Breast epithelium (tissue), 4 donors: ENCODE measurements around the gene FAM170B. TPM values are rescaled to one million over a fixed set of nuclear protein-coding genes. Genes with fewer than 3 reads are reported as not detected.

Source experiments
- DNase-seq, 2 donors: peaks; one replicate each; pipeline ENCODE4 v3.0.0-alpha.2; 2019; ENCODE audit warnings: low spot score in 2 of 2
- H3K27ac ChIP-seq, 2 donors: fragments of 200-600 bp; sonication (generic) in 1 of 2; one replicate each; pipeline ENCODE4 v1.5.1; 2016 to 2019; ENCODE audit warnings: mild to moderate bottlenecking in 1 of 2
- H3K27me3 ChIP-seq, 2 donors: fragments of 200-600 bp; sonication (generic) in 1 of 2; one replicate each; pipeline versions ENCODE4 v1.5.1 to v1.6.0; 2017 to 2019; ENCODE audit warnings: control low read depth in 1 of 2, mild to moderate bottlenecking in 1 of 2
- H3K36me3 ChIP-seq: fragments of 200-600 bp; one replicate; pipeline ENCODE4 v1.5.1; 2019
- H3K4me1 ChIP-seq, 2 donors: fragments of 200-600 bp; sonication (generic); one replicate each; pipeline ENCODE4 v1.5.1; 2016 to 2019; ENCODE audit warnings: control low read depth in 1 of 2
- H3K4me3 ChIP-seq, 3 donors: fragments of 200-600 bp; sonication (generic); 1 replicate in 2 of 3; 2 replicates in 1 of 3; pipeline ENCODE4 v1.5.1; 2016 to 2019; ENCODE audit warnings: mild to moderate bottlenecking in 3 of 3, moderate library complexity in 2 of 3
- H3K9me3 ChIP-seq, 2 donors: fragments of 200-600 bp; sonication (generic) in 1 of 2; one replicate each; pipeline ENCODE4 v1.5.1; 2016 to 2019; ENCODE audit warnings: control low read depth in 1 of 2
- CTCF ChIP-seq, 3 donors: fragments of 450-650 bp; IDR thresholded peaks; one replicate each; pipeline ENCODE4 v1.5.1; 2016 to 2017; ENCODE audit warnings: antibody characterized with exemption in 3 of 3, mild to moderate bottlenecking in 3 of 3, moderate library complexity in 3 of 3
- POLR2A ChIP-seq: fragments of 450-650 bp; IDR thresholded peaks from one replicate; pipeline ENCODE4 v1.6.1; 2016; ENCODE audit warnings: antibody characterized with exemption, mild to moderate bottlenecking, moderate library complexity
- POLR2AphosphoS5 ChIP-seq, 3 donors: sonication (generic); formaldehyde crosslinking; IDR thresholded peaks; one replicate each; pipeline ENCODE4 v1.6.1; 2017; ENCODE audit warnings: antibody characterized with exemption in 3 of 3
- intact Hi-C: fragments of 100-400 bp; cut with DNase I; formaldehyde crosslinking; loops from one replicate; pipeline ENCODE4 v1.15.1; 2023; ENCODE audit warnings: low total_unique reads
- total RNA-seq, 3 donors: library from RNA; depleted of rRNA; stranded (reverse); fragments of >200 nt; gene quantifications; one replicate each; pipeline ENCODE4 v1.1.0, GENCODE V29; 2016

Gene FAM170B
- total RNA-seq, 3 donors from 2014 or later, result not detected

DNA sequence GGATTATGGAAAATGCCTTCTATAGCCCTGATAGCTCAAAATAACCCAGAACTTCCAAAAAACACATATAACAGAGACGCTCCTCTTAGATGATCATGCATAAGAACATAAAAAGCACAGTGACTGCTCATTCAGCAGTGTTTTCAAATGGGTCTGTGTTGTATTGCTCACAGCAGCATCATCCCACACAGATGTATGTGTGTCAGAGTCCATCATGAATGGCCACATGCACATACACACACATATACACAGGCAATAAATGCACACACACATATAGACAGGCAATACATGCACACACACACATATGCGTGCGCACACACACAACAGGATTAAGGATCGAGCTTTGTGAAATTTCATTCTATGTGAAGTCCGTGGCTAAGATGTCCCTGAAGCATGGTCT, 28.2 kb upstream of the FAM170B start:
- Histone ChIP-seq H3K4me3 (no peak overlapping the region), H3K9me3 (no peaks in the 10 kb centered on the region), H3K27ac (no peak overlapping the region), H3K4me1 (no peaks in the 10 kb centered on the region), H3K36me3 (no peaks in the 10 kb centered on the region), H3K27me3 (no peaks in the 10 kb centered on the region)
- intact Hi-C loops, result no loop called here
- no peak for DNase-seq
- no peak for TF ChIP-seq POLR2A
- no peak for TF ChIP-seq POLR2AphosphoS5 (IDR thresholded peaks at IDR 0.05)
- TF ChIP-seq CTCF (IDR thresholded peaks at IDR 0.05), result no peak

DNA sequence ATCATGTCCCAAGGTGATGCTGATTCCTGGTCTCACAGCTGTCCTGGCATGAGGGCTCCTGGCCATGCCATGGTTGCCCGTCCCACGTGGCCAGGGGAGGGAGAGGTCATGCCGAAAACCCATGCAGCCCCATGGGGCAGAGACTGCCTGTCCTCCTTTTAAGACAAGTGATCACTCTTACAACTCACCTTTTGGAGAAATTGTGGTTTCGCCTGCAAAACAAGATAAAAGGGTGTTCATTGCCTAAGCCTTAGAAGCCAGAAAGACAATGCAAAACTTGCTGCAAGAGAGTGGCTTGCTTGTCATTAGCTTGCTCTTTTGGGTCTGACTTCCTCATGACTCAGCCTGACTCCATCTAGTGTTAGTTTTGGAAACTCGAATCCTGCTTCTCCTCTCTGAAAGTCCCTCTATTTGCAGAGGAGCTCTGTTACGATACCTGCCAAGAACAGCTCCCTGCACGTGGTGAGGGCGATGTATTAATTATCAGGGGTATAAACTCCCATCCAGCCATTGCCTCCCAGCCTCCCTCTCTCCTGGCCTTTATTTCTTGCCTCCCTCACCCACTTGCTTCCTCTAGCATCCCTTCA, 27.7 kb upstream of the FAM170B start:
- H3K9me3 ChIP-seq, result no peaks in the 10 kb centered on the region
- no peaks in the 10 kb centered on the region for H3K27me3 ChIP-seq
- no peak for DNase-seq
- TF ChIP-seq POLR2AphosphoS5 (IDR thresholded peaks at IDR 0.05) (no peak), POLR2A (no peak), CTCF (IDR thresholded peaks at IDR 0.05) (no peak)
- intact Hi-C loops, result no loop called here
- H3K36me3 ChIP-seq, result no peaks in the 10 kb centered on the region
- no peaks in the 10 kb centered on the region for H3K4me1 ChIP-seq
- no peak overlapping the region for H3K27ac ChIP-seq
- no peak overlapping the region for H3K4me3 ChIP-seq

- Histone ChIP-seq H3K36me3 (no peaks in the 10 kb centered on the region), H3K4me1 (no peaks in the 10 kb centered on the region), H3K4me3 (no peak overlapping the region), H3K9me3 (no peaks in the 10 kb centered on the region), H3K27ac (no peak overlapping the region), H3K27me3 (no peaks in the 10 kb centered on the region)
- intact Hi-C loops, result no loop called here
- TF ChIP-seq POLR2AphosphoS5 (IDR thresholded peaks at IDR 0.05) (no peak), CTCF (IDR thresholded peaks at IDR 0.05) (no peak), POLR2A (no peak)
- no peak for DNase-seq
These were observed 27.0 kb upstream of the FAM170B start for GRCh38 chr10:49160814-49161213.

GRCh38 chr10:49160110-49160509, 26.3 kb upstream of the FAM170B start:
- no peaks in the 10 kb centered on the region for H3K36me3 ChIP-seq
- intact Hi-C loops, result no loop called here
- H3K4me3 ChIP-seq, result no peak overlapping the region
- no peaks in the 10 kb centered on the region for H3K4me1 ChIP-seq
- no peak for DNase-seq
- no peaks in the 10 kb centered on the region for H3K27me3 ChIP-seq
- H3K9me3 ChIP-seq, result no peaks in the 10 kb centered on the region
- TF ChIP-seq POLR2A (no peak), POLR2AphosphoS5 (IDR thresholded peaks at IDR 0.05) (no peak), CTCF (IDR thresholded peaks at IDR 0.05) (no peak)
- H3K27ac ChIP-seq, result no peak overlapping the region

- Histone ChIP-seq H3K4me3 (no peak overlapping the region), H3K27me3 (no peaks in the 10 kb centered on the region), H3K4me1 (no peaks in the 10 kb centered on the region), H3K27ac (no peak overlapping the region), H3K9me3 (no peaks in the 10 kb centered on the region), H3K36me3 (no peaks in the 10 kb centered on the region)
- intact Hi-C loops, result loop anchor here (5.0 kb wide), 1 partner anchor 717 kb away; no protein-coding TSS in a partner anchor
- TF ChIP-seq POLR2AphosphoS5 (IDR thresholded peaks at IDR 0.05) (no peak), CTCF (IDR thresholded peaks at IDR 0.05) (no peak), POLR2A (no peak)
- DNase-seq, result no peak
These were observed 25.1 kb upstream of the FAM170B start for GRCh38 chr10:49158915-49159314.
